HG02588 (cell line): Measurements from ENCODE around the gene LRRC51.
"Not testable (repeated sequence)": the region's sequence is repeated elsewhere in the genome, so short reads cannot be mapped to it uniquely, and the experiment has no call there.

Experiments
- ATAC-seq: cut with Tn5 transposase; IDR thresholded peaks from one replicate; pipeline ENCODE4 v1.9.1; 2021; ENCODE audit warnings: mild to moderate bottlenecking, moderate library complexity; ENCODE audit not compliant: unreplicated experiment

LRRC51 gene

DNA sequence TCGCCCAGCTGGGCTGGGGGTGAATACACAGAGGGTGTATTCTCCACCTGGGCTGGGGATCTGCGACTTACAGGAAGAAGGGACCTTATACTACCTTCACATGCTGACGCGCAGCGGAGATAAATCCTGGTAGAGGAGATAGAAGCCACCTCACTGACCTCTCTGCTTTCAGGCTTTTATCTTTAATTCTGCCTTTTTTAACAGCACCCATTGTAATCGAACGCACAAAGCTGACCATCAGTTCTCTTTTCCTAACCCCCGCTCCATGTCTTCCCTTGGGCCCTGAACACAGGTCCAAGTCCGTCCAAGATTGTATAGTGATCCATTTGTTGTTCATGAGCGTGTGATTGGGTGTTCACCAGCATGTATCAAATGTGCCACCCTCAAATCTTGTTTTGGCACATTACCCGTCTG lies 23.1 kb downstream of the LRRC51 start:
- no peak for ATAC-seq

DNA sequence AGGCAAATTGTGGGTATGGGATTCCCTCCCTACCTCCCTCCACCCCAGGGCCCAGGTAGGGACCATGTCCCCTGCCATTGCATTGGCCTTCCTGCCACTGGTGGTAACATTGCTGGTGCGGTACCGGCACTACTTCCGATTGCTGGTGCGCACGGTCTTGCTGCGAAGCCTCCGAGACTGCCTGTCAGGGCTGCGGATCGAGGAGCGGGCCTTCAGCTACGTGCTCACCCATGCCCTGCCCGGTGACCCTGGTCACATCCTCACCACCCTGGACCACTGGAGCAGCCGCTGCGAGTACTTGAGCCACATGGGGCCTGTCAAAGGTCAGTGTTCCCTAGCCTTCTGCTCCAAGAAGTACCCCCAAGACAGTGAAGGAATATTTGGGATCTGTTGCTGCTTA lies 25.2 kb downstream of the LRRC51 start, which contains the start of gene TOMT:
TOMT (plus strand) TSS at position 37 of the 400 bp plus-strand sequence; CDS start at position 65, 28 bp downstream.
- no peak for ATAC-seq

DNA sequence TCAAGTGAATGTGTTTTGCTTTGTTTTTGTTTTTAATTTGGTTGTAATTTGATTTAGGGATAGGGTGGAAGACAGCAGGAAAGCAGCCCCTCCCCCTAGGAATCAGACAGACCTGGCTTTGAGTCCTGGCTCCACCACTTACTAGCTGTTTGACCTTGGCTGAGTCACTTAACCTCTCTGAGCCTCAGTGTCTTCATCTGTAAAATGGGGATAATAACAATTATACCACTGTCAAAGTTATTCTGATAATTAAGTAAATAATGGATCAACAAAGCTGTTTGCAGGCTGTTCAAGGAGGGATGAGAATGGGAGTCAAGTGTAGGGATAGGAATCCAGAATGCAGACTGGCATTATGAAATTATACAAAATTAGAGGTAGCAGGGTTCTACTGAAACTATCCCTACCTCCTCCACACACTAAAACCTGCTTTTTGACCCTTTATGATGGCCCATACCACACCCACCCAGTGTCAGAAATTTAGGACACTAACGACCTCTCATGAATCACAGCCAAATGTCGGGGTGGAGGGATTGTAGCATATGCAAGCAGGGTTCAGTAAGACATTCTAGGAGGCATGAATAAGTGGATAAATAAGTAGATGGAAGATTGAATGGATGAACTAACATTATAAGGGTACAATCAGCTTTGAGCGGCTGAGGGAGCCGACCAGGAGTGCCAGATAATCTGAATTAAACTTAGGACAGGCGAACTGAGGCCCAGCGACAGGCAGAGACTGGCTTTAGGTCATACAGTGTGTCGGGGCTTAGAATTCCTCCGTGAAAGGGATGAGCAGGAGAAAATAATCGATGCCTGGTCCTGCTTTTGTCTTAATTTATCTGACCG lies 30.9 kb downstream of the LRRC51 start:
- peak; percentile 1 for ATAC-seq

DNA sequence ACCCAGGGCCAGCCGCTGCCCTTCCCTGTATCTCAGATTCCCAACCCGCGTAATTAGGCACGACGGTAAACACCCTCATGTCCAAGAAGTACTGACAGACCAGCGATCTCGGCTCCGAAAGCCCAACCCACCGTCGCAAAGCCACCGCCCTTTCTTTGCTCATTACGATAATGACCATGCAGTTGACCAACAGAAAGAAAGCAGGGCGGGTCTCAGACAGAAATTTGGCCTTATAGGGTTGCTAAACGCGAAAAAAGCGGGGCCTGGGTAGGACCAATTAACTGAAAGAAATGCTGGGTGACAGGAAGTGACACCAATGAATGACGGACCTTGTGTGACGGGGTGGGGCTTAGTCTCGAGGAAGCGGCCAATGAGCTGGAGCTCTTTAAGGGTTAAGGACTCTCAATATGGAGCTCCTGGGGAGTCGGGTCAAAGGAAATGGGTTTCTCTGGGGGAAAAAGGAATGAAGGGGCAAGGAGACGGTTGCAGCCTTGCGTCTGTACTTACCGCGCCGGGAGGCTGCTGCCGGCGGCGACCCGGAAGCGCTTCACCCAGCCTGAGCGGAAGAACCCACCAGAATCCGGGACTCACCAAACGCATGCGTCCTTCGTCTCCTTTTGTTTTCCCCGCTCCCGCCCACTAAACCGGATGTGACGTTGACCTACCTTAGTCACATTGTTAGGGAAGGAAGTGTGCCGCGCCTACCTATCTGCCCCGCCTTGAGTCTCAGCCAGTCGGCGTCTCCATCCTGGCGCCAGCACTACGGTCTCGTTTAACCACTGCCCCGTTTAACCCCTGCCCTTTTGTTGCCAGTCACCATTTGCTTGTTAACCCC lies 31.7 kb downstream of the LRRC51 start, which contains the start of gene ANAPC15:
ANAPC15 (minus strand) TSS at position 553 of the 835 bp plus-strand sequence. CDS start 1,419 bp downstream, outside the sequence.
- peak; percentile 85 for ATAC-seq

DNA sequence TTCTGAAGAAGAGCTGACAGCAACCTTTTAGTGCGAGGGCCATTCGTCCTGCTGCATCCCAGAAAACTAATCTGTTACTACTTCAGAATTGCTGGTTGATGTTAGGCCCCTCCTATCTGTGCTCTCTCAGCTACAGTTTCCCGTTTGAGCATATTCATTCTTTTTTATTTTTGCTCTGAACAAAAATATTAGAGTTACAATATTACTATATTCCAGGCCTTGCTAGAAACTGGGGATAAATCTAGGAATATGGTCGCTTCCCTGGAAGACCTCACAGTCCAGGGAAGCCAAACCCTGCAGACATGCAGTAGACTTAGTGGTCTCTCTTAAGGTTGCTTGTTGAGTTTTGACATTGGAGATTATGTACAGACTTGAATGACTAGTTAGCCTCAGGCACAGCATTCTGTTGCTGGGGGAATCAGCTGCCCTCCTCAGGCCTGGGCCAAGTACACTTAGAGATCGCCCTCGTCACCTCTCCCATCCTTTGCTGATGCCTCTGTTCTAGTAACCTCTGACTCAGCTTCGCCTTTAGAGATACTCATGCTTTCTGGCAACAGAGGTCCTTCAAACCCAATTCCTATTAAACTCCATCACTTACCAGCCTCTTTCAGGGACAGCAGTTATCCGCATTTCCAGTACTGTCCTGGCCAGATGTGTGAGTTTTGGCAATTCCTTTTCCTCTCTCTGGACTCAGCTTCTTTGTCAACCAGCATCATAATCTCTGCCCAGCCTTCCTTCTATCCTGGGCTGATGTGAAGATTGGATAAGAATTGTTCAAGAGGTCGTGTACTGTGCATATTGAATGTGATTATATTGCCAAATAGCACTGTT lies 32.5 kb downstream of the LRRC51 start:
- no peak for ATAC-seq

DNA sequence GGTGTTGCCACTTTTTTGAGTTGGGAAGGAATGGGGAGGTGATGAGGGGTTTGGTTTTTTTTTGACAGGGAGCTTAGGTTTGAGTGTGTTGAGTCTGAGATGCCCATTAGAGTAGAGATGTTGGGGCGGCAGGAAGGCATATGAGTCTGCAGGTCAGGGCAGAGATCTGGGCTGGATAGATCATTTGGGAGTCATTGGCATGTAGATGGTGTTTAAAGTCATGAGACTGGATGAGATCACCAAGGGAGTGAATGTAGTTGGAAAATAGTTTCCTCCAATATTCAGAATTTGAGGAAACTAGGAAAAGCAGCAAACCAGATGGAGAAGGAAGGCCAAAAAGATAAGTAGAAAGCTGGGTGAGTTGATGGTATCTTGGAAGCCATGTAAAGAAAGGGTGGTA lies 33.9 kb downstream of the LRRC51 start:
- no peak for ATAC-seq

DNA sequence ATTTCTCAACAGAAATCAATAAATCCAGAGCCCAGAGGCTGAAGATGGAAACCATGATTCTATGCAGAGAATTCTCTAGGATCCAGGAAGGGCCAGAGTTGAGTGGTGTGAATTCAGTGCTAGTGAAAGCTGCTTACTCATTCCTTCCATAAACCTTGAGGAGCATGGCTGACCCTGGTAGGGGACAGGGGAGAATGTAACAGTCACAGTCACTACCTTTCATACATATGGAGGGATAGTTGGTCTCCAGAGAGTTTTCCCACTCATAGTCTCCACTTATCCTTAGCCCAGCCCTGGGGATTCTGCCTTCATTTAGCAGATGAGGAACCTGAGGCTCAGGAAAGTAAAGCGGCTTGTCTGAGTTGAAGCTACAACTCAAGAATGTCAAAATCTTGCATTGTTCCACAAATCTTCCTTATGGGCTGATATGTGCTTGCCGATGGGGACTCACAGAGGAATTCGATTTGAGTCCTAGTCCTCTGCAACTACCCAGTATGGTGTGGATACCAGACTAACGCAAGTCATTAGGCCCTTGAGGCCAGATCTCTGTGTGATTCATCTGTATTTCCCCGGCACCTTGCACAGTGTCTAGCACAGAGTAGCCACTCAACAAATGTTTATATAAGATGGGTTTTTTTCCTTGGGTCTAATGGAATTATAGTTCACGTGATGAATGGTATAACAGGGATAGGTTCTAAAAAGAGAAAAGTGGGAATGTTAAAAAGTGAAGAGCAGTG lies 35.5 kb downstream of the LRRC51 start:
- ATAC-seq, result no peak

DNA sequence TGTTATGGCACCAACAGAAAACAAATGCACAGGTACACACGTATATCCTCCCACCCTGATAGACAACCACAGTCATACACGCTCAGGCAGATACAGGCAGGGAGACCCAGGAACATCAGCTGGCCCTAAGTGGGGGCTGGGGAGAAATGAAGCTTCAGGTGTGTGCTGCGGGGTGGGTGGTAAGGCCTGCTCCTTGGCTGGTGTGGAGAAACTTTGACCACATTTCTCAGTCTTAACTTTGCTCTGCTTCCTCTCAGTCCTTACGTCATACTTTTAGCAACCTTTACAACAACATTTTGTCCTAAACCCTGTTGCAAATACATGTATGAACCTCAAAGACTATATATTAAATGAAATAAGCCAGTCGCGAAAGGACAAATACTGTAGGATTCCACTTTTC lies 38.5 kb downstream of the LRRC51 start:
- no peak for ATAC-seq

DNA sequence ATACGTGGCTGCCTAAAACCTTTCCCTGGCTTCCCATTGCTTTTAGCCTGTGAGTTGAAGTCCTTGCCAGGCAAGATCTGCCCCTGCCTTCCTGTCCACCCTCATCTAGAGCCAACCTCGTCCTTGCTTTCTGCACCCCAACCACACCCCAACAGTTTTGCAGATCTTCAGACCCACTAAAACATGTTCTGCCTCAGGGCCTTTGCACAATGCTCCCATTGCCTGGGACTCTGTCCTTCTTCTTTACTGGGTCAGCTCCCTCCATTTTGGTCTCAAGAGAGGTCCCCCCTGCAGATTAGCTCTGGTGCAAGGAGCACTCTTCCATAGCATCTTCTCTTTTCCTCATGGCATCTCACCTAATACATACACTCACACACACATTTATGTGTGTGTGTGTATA lies 40.3 kb downstream of the LRRC51 start:
- ATAC-seq, result no peak

DNA sequence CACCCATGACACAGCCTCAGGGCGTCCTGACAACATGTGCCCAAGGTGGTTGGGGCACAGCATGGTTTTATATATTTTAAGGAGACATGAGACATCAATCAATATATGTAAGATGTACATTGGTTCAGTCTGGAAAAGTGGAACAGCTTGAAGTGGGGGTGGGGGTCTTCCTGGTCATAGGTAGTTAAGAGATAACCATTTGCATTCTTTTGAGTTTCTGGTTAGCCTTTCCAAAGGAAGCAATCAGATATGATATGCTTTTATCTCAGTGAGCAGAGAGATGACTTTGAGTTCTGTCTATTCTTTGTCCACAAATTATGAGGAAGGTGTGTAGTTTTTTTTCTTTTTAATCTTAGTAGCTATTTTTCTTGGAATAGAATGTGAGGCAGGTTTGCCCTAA lies 42.0 kb downstream of the LRRC51 start:
- no peak for ATAC-seq

DNA sequence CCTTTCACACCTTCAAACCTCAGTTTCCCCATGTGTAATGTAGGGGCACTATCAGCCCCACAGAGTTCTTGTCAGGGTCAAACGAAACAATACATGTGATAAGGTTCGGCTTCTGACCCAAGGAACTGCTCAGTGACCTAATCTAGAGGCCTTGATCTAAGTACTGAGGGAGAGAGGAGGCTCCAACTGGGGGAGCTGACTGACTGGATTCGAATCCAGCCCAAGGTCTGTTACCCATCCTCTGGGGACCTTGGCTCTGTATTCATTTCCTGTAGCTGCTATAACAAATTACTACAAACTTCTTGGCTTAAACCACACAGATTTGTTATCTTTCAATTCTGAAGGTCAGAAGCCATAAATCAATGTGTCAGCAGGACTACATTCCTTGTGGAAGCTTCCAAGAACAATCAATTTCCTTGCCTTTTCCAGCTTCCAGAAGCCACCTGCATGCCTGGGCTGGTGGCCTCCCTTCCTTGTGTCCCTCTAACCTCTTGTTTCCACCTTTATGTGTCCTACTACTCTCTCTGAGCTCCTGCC lies 42.5 kb downstream of the LRRC51 start:
- no peak for ATAC-seq

DNA sequence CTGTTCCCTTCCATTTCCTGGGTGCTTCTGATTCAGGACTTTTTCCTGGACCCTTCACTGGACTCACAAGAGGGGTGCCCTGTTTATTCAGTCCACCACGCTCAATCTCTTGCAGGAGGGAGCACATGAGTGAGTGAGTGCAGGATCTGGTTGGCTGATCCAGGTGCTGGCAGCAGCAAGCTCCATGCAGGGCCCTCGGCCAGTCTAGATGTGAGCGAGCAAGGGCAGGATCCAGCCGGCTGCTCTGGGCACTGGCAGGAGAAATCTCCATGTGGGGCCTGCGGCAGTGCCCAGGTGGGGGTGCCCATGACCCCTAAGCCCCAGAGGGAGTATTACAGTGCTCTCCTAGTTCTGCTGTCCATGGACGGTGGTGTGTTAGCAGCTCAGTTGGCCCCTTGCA lies 43.4 kb downstream of the LRRC51 start:
- ATAC-seq, result no peak

DNA sequence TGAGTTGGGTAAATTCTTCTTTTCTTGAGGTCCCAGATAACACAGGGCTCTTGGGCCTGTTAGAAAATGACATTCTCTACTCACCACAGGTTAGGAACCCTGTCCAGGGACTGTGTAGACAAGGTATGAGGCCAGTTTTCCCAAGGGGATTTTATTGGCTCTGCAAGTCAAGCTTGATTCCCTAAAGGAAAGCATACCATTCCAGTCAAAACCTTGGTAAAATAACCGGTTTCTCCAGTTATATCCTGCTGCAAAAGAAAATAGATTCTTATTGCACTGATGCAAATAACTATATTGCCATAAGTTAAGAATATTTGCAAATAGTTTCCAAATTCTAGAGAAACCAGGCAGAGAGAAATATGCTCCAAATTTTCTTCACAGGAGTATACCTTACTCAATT lies 45.3 kb downstream of the LRRC51 start:
- no peak for ATAC-seq

DNA sequence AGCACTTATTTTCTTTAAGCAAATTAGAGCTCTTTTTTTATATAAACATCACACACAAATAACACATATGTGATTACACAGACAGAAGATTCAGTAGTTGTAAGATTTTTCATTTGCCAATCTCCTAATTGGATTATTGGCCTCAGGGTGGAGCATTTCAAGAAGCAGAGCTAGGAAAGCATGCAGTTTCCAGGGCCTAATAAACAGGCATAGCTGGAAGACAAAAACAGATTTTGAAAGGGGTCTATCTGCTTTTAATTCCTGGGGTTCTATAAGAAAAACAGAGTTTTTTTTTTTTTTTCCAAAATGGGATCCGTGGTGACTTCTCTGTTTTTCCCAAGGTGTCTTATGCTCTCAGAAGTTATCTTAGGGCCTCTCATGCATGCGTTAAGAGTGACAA lies 47.3 kb downstream of the LRRC51 start:
- no peak for ATAC-seq

DNA sequence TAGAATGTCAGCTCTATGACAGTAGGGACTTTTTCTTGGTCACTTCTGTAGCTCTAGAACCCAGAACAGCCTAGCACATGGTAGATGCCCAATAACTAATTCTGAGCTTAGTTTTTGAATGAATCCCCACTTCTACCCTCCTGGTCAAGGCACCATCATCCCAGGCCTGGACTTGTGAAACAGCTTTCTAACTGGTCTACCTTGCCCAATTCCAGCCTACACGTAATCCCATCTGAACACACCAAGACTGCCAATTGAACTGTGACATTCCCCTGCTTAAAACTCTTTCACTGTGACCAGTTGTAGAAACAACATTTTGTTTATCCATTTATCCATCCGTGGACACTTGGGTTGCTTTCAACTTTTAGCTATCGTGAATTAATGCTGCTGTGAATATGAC lies 48.7 kb downstream of the LRRC51 start:
- no peak for ATAC-seq

DNA sequence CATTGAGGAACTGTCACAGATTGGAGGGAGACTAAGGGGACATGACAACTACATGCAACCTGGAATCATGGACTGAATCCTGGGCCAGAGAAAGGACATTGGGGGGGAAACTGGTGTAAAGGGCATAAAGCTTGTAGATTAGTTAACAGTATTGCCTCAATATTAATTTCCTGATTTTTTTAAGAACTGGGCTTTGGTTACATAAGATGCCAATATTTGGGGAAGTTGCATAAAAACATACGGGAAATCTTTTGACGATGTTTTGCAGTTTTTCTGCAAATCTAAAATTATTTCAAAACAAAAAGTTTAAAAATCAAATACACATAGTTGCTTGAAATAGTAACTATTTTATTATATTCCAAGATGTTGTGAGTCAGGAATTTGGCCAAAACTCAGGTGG lies 52.0 kb downstream of the LRRC51 start:
- no peak for ATAC-seq

DNA sequence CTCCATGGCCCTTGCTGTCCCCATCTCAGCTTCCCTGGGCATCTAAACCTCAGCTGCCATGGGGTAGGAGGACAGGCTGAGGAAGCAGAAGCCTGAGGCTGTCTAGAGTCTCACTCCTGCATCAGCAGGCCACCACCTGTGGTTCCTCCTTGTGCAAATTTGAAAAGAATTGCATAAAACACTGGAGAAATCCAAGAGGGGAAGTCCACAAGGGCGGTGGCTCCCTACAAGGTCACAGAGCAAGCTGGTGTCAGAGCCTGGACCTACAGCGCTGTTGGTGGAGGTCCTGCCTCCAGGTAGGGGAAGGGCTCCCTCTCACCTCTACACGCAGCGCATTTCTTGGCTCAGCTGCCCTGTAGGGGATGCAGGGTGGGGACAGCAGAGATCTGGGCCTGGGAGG lies 54.8 kb downstream of the LRRC51 start, which contains the start of gene FOLR3:
FOLR3 (plus strand) TSS at position 253 of the 400 bp plus-strand sequence. CDS start 228 bp downstream, outside the sequence.
- not testable (repeated sequence) for ATAC-seq

DNA sequence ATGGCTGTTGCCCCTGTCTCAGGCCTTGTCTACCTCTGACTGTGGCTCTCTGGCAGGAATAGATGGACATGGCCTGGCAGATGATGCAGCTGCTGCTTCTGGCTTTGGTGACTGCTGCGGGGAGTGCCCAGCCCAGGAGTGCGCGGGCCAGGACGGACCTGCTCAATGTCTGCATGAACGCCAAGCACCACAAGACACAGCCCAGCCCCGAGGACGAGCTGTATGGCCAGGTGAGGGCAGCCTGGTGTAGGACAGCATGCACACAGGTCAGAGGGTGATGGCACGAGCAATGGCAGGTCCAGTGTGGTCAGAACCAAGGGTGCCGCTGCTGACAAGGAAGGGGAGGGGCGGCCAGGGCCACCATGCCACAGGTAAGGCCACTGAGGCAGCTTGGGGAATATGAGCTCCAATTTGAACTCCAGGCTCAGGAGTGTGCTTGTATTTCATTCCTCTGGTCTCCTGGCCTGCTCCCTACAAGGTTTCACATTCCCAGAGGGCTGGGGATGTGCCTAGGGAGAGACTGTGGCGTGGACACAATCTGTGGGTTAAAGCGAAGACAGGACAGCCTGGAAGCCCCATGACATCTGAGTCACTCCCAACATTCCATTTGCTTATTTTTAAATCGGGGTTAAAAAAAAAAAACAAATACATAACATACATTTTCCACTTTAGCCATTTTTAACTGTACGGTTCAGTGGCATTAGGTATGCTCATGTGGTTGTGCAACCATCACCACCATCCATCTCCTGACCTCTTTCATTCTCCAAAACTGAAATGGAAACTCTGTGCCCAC lies 55.4 kb downstream of the LRRC51 start:
- ATAC-seq, result no peak

DNA sequence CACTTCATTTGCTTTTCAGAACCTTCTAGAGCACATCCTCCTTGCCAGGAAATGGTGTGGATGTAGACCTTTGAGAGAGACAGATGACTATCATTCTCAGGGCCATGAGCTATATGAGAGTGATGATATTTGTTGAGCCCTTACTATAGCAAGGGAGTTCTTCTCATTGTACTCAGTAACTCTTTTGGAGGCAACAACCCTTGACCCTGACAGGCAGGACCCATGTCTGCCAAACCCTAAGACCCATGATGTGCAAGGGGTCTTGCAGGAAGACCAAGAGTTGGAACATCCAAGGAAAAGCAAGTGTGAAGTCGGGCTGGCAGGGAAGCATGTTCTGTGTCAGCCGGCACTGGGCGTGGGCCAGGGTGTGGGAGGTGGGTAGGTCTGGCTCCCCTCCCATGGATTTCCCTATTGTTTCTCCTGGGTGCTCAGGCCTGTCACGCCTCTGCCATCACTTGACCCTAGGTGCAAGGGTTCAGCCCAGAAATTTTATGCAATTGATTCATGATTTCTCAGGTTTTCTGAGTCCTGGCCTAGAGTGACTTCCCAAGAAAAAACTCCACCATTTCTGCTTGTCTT lies 56.1 kb downstream of the LRRC51 start:
- ATAC-seq, result no peak
